ENCODE measurements around the gene SPOCK2.

GRCh38 chr10:72108830-72109635, 20.7 kb upstream of the SPOCK2 start:
- TF ChIP-seq CTCF (IDR thresholded peaks at IDR 0.05) = no peak
- TF ChIP-seq EP300 (IDR thresholded peaks at IDR 0.05) = no peak
